Adrenal gland (tissue), 5 donors: ENCODE results near the gene MORN4.
"Not testable (repeated sequence)": the region's sequence is repeated elsewhere in the genome, so short reads cannot be mapped to it uniquely, and the experiment has no call there.

Experiments
- CTCF ChIP-seq, 6 experiments: fragments of 450-650 bp in 4 of 6; fragments of 200-600 bp in 2 of 6; sonication (generic) in 1 of 6; IDR thresholded peaks; 1 replicate in 5 of 6; 2 replicates in 1 of 6; pipeline versions ENCODE4 v1.5.1 to v1.8.0; 2016 to 2021; ENCODE audit warnings: antibody characterized with exemption in 6 of 6, mild to moderate bottlenecking in 2 of 6, moderate library complexity in 1 of 6
- POLR2A ChIP-seq, 2 donors: fragments of 450-650 bp; IDR thresholded peaks; one replicate each; pipeline ENCODE4 v1.6.1; 2017; ENCODE audit warnings: antibody characterized with exemption in 2 of 2, mild to moderate bottlenecking in 2 of 2, moderate library complexity in 1 of 2
- donor health status: DM: no; HTN: no; CAD: no.

GRCh38 chr10:97649405-97649750 is 16.1 kb upstream of the MORN4 start:
- not testable (repeated sequence) for TF ChIP-seq CTCF, POLR2A (IDR thresholded peaks at IDR 0.05)
